Peyer's patch (tissue), 4 donors: ENCODE measurements around the gene OPN3. TPM values are rescaled to one million over a fixed set of nuclear protein-coding genes. Genes with fewer than 3 reads are reported as not detected.
A peak's percentile ranks its signal among the peaks of the same experiment; 100 is the strongest.

Source experiments
- DNase-seq, 3 donors: peaks; one replicate each; pipeline ENCODE4 v3.0.0-alpha.2; 2017 to 2019
- H3K27ac ChIP-seq, 4 donors: fragments of 200-600 bp; sonication (generic); one replicate each; pipeline ENCODE4 v1.5.1; 2016 to 2019
- H3K27me3 ChIP-seq, 2 donors: fragments of 200-600 bp; sonication (generic); one replicate each; pipeline ENCODE4 v1.5.1; 2019
- H3K36me3 ChIP-seq, 3 donors: fragments of 200-600 bp; sonication (generic); one replicate each; pipeline ENCODE4 v1.5.1; 2016 to 2019
- H3K4me1 ChIP-seq, 4 donors: fragments of 200-600 bp; sonication (generic); one replicate each; pipeline ENCODE4 v1.5.1; 2016 to 2019
- H3K4me3 ChIP-seq, 4 donors: fragments of 200-600 bp; sonication (generic); 1 replicate in 3 of 4; 2 replicates in 1 of 4; pipeline ENCODE4 v1.5.1; 2016 to 2019; ENCODE audit warnings: mild to moderate bottlenecking in 1 of 4
- H3K9me3 ChIP-seq, 4 donors: fragments of 200-600 bp; sonication (generic); one replicate each; pipeline ENCODE4 v1.5.1; 2016 to 2019; ENCODE audit warnings: mild to moderate bottlenecking in 1 of 4
- CTCF ChIP-seq, 6 experiments: fragments of 450-650 bp in 4 of 6; fragments of 200-600 bp in 2 of 6; sonication (generic) in 1 of 6; IDR thresholded peaks; one replicate each; pipeline ENCODE4 v1.5.1; 2017 to 2019; ENCODE audit warnings: antibody characterized with exemption in 6 of 6, mild to moderate bottlenecking in 3 of 6, moderate library complexity in 1 of 6
- POLR2A ChIP-seq, 2 donors: fragments of 450-650 bp; IDR thresholded peaks; one replicate each; pipeline ENCODE4 v1.5.1; 2017; ENCODE audit warnings: antibody characterized with exemption in 2 of 2, mild to moderate bottlenecking in 2 of 2, moderate library complexity in 2 of 2
- total RNA-seq, 4 donors: library from RNA; depleted of rRNA; stranded (reverse); fragments of >200 nt; gene quantifications; one replicate each; pipeline ENCODE4 v1.1.0, GENCODE V29; 2016

OPN3 gene
- total RNA-seq, 4 donors from 2014 or later = 17.3 to 23.1 (median 20.9) TPM

GRCh38 chr1:241642593-241642944 is 2.4 kb upstream of the OPN3 start:
- Histone ChIP-seq H3K4me3 (no peak overlapping the region), H3K27me3 (no peaks in the 10 kb centered on the region), H3K36me3 (no peaks in the 10 kb centered on the region), H3K27ac (peak overlapping the region in 2 of 4 donors; percentile 40 to 81), H3K9me3 (no peaks in the 10 kb centered on the region), H3K4me1 (peaks cover 0 to 6% (median 3%) of the 10 kb centered on the region in 4 donors)
- peak in 1 of 3 donors; percentile 58 for DNase-seq
- TF ChIP-seq CTCF (IDR thresholded peaks at IDR 0.05) (no peak), POLR2A (IDR thresholded peaks at IDR 0.05) (no peak)

GRCh38 chr1:241641773-241642592 is 1.8 kb upstream of the OPN3 start:
- Histone ChIP-seq H3K9me3 (no peaks in the 10 kb centered on the region), H3K36me3 (no peaks in the 10 kb centered on the region), H3K4me1 (peaks cover 0 to 10% (median 4%) of the 10 kb centered on the region in 4 donors), H3K4me3 (no peak overlapping the region), H3K27me3 (no peaks in the 10 kb centered on the region), H3K27ac (peak overlapping the region in 2 of 4 donors; percentile 81 to 90)
- TF ChIP-seq POLR2A (IDR thresholded peaks at IDR 0.05) = no peak
- no peak for TF ChIP-seq CTCF (IDR thresholded peaks at IDR 0.05)
- DNase-seq = no peak

- TF ChIP-seq CTCF (IDR thresholded peaks at IDR 0.05) (no peak), POLR2A (IDR thresholded peaks at IDR 0.05) (peak in 1 of 2 donors; percentile 31)
- Histone ChIP-seq H3K36me3 (no peaks in the 10 kb centered on the region), H3K27me3 (no peaks in the 10 kb centered on the region), H3K4me3 (peak overlapping the region; percentile 80 to 90 (median 88)), H3K9me3 (no peaks in the 10 kb centered on the region), H3K27ac (peak overlapping the region; percentile 81 to 90 (median 84)), H3K4me1 (peaks cover 0 to 11% (median 4%) of the 10 kb centered on the region in 4 donors)
- peak in 2 of 3 donors; percentile 62 to 75 for DNase-seq
Observed at GRCh38 chr1:241640867-241641622, 876 bp upstream of the OPN3 start.

DNA sequence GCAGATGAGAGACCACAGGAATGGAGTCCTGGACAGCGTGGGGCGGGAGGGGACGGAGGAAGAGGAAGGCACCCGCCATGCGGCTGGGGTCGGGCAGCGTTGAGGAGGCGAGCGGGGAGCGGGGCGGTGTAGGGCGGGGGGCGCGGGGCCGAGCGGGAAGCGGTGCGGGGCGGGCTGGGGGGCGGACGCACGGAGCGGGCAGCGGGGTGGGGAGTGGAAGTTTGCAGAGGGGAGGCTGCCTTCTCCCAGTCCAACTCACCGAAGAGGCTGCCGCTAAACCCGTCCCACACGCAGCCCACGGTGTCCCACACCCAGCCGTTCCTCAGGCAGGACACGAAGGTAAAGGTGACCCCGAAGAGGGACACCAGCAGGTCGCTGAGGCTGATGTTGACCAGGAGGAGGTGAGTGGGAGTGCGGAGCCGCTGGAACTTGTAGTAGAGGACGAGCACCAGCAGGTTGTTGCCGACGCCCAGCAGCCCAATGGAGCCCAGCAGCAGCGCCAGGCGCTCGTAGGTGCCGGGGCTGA is 483 bp downstream of the OPN3 start:
- H3K4me3 ChIP-seq = peak overlapping the region; percentile 80 to 90 (median 88)
- no peaks in the 10 kb centered on the region for H3K36me3 ChIP-seq
- peak overlapping the region; percentile 81 to 90 (median 84) for H3K27ac ChIP-seq
- TF ChIP-seq CTCF (IDR thresholded peaks at IDR 0.05) (peak in 2 of 6 experiments; percentile 11 to 22), POLR2A (IDR thresholded peaks at IDR 0.05) (no peak)
- H3K9me3 ChIP-seq = no peaks in the 10 kb centered on the region
- H3K27me3 ChIP-seq = no peaks in the 10 kb centered on the region
- H3K4me1 ChIP-seq = peaks cover 0 to 11% (median 4%) of the 10 kb centered on the region in 4 donors
- DNase-seq = peak in 2 of 3 donors; percentile 25 to 58

- Histone ChIP-seq H3K27me3 (no peaks in the 10 kb centered on the region), H3K9me3 (no peaks in the 10 kb centered on the region), H3K4me1 (peaks cover 0 to 11% (median 4%) of the 10 kb centered on the region in 4 donors), H3K27ac (peak overlapping the region in 3 of 4 donors; percentile 81 to 87 (median 82)), H3K4me3 (peak overlapping the region; percentile 80 to 90 (median 88)), H3K36me3 (no peaks in the 10 kb centered on the region)
- TF ChIP-seq POLR2A (IDR thresholded peaks at IDR 0.05) = no peak
- TF ChIP-seq CTCF (IDR thresholded peaks at IDR 0.05) = no peak
- no peak for DNase-seq
Observed at GRCh38 chr1:241638909-241639622, 1.1 kb downstream of the OPN3 start.
